Activated CD8-positive, alpha-beta memory T cell treated with anti-CD3 and anti-CD28 coated beads, Interleukin-2, amount 10 ng/mL, durations not matched to agents 7 days and 5 days (primary cell): ENCODE results near the gene GNPNAT1. TPM values are rescaled to one million over a fixed set of nuclear protein-coding genes. Genes with fewer than 3 reads are reported as not detected.
A peak's percentile ranks its signal among the peaks of the same experiment; 100 is the strongest.
"Not testable (repeated sequence)": the region's sequence is repeated elsewhere in the genome, so short reads cannot be mapped to it uniquely, and the experiment has no call there.

Experiments
- ATAC-seq: fragments of 150-1000 bp; cut with Tn5 transposase; one replicate; pipeline ENCODE4 v1.10.0; 2021; ENCODE audit warnings: moderate library complexity
- CTCF ChIA-PET: fragments of 350-600 bp; sonication (Branson Sonifier 250); formaldehyde crosslinking; loops from one replicate; lab custom pipeline; 2021; ENCODE audit warnings: antibody characterized with exemption; lab: Charles Lee
- DNase-seq: peaks from one replicate; pipeline ENCODE4 v3.0.0-alpha.2; 2020
- H3K27ac Mint-ChIP-seq: one replicate; pipeline ENCODE4 v1.8.0; 2021; ENCODE audit warnings: mild to moderate bottlenecking, mixed read lengths
- H3K27me3 Mint-ChIP-seq: one replicate; pipeline ENCODE4 v1.8.0; 2021; ENCODE audit warnings: mixed read lengths
- H3K36me3 Mint-ChIP-seq: one replicate; pipeline ENCODE4 v1.8.0; 2021; ENCODE audit warnings: mild to moderate bottlenecking, mixed read lengths
- H3K4me1 Mint-ChIP-seq: one replicate; pipeline ENCODE4 v1.8.0; 2021; ENCODE audit warnings: mixed read lengths
- H3K4me3 Mint-ChIP-seq: one replicate; pipeline ENCODE4 v1.8.0; 2021; ENCODE audit warnings: mild to moderate bottlenecking, moderate library complexity, mixed read lengths
- H3K9me3 Mint-ChIP-seq: one replicate; pipeline ENCODE4 v1.8.0; 2022; ENCODE audit warnings: low read depth, mixed read lengths
- total RNA-seq, 2 experiments: library from RNA; stranded (reverse); gene quantifications; one replicate each; pipeline ENCODE4 v1.2.3, GENCODE V29; 2021

GNPNAT1 gene
- total RNA-seq, 2 experiments from 2014 or later = 11.9 to 13.7 TPM

GRCh38 chr14:52780893-52781292, 10.5 kb downstream of the GNPNAT1 start:
- CTCF ChIA-PET = interaction anchor here (0.5 kb wide), 1 partner anchor 1471 kb away, joined by 3 read pairs; no protein-coding TSS in a partner anchor
- no peak overlapping the region for H3K27ac Mint-ChIP-seq
- no peaks in the 10 kb centered on the region for H3K4me1 Mint-ChIP-seq

DNA sequence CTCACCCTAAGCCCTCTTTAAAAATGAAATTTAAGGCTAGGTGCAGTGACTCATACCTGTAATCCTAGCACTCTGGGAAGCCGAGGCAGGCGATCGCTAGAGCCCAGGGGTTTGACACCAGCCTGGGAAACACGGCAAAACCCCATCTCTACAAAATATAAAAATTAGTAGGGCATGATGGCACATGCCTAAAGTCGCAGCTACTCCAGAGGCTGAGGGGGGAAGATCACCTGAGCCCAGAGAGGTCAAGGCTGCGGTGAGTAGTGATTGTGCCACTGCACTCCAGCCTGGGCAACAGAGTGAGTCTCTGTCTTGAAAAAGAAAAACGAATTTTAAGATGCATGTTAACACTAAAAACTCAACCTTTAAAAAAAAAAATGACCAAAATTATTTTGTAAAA, 12.7 kb downstream of the GNPNAT1 start:
- Mint-ChIP-seq H3K4me1 (no peaks in the 10 kb centered on the region), H3K27me3 (no peaks in the 10 kb centered on the region), H3K27ac (no peak overlapping the region), H3K9me3 (no peaks in the 10 kb centered on the region), H3K4me3 (no peak overlapping the region), H3K36me3 (peaks cover 5% of the 10 kb centered on the region)
- no peak for ATAC-seq
- CTCF ChIA-PET = no interaction called here
- DNase-seq = no peak

More at GRCh38 chr14:52780893-52781292, 10.5 kb downstream of the GNPNAT1 start:
- no peak overlapping the region for H3K4me3 Mint-ChIP-seq
- peaks cover 4% of the 10 kb centered on the region for H3K36me3 Mint-ChIP-seq
- ATAC-seq (no peak), DNase-seq (no peak)
- H3K27me3 Mint-ChIP-seq = no peaks in the 10 kb centered on the region
- H3K9me3 Mint-ChIP-seq = no peaks in the 10 kb centered on the region

GRCh38 chr14:52776816-52777215, 14.6 kb downstream of the GNPNAT1 start:
- peaks cover 12% of the 10 kb centered on the region for H3K36me3 Mint-ChIP-seq
- no peak overlapping the region for H3K27ac Mint-ChIP-seq
- H3K4me1 Mint-ChIP-seq = no peaks in the 10 kb centered on the region
- H3K4me3 Mint-ChIP-seq = no peak overlapping the region
- no peaks in the 10 kb centered on the region for H3K27me3 Mint-ChIP-seq
- ATAC-seq (no peak), DNase-seq (no peak)
- H3K9me3 Mint-ChIP-seq = no peaks in the 10 kb centered on the region
- CTCF ChIA-PET = interaction anchor here (0.7 kb wide), 1 partner anchor 92 kb away, joined by 3 read pairs; no protein-coding TSS in a partner anchor

DNA sequence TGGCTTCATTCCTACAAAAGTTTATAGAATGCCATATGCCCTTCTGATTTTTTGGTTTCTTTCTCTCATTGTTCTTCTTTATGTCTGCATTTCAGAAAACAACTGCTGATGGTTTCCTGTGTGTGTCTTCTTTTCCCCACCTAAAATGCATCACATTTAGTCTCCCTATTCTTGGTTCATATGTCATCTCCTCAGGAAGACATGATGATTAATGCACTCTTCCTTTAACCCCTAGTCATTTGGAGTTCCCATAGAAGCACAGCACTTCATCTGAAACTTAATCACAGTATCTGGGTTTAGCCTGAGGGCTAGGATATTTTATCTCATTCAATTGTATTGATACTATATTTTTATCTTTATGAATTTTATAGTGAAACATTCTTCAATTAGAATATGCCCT, 21.5 kb downstream of the GNPNAT1 start:
- Mint-ChIP-seq H3K4me1 (peaks cover 17% of the 10 kb centered on the region), H3K27ac (no peak overlapping the region), H3K4me3 (no peak overlapping the region)

DNA sequence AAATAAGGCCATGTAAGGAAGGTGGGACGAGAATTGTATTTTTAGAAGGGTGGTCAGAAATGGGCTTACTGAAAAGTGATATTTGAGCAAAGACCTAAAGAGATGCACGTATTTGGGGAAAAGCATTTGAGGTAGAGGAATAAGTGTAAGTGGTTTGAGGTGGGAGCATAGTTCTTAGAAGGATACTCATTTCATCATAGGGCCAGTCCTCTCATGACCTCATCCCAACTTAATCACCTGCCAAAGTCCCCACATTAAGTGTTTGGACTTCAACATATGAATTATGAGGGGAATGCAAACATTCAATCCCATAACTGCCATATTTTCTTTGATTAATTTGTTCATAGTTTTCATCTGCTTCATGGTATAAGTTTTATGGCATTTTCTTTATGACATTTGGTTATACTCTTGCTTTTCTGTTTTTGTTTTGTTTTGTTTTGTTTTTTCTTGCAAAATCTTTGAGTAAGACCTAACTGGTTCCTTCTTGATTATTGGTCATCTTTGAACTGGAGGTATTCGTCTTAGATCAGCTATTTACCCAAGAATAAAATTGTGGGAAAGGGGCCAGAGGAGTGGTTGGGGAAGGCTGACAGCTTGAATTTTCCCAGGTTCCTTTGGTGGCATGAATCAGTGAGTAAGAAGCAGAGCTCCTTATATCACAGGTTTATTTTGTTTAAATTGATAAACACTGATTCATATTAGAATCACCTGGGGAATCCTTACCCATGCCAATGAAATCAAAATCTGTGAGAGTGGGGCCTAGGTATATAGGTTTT, 24.2 kb downstream of the GNPNAT1 start:
- H3K36me3 Mint-ChIP-seq = peaks cover 41% of the 10 kb centered on the region
- H3K4me3 Mint-ChIP-seq = no peak overlapping the region
- ATAC-seq (no peak), DNase-seq (no peak)
- no peaks in the 10 kb centered on the region for H3K9me3 Mint-ChIP-seq
- H3K27ac Mint-ChIP-seq = no peak overlapping the region
- CTCF ChIA-PET = interaction anchor here (1.5 kb wide), 1 partner anchor 8 kb away, joined by 6 read pairs; no protein-coding TSS in a partner anchor
- no peaks in the 10 kb centered on the region for H3K27me3 Mint-ChIP-seq
- H3K4me1 Mint-ChIP-seq = peaks cover 33% of the 10 kb centered on the region

More for the DNA sequence above, 21.5 kb downstream of the GNPNAT1 start:
- Mint-ChIP-seq H3K27me3 (no peaks in the 10 kb centered on the region), H3K9me3 (no peaks in the 10 kb centered on the region), H3K36me3 (peaks cover 39% of the 10 kb centered on the region)
- CTCF ChIA-PET = no interaction called here
- ATAC-seq (no peak), DNase-seq (no peak)

GRCh38 chr14:52762923-52763322, 28.5 kb downstream of the GNPNAT1 start:
- Mint-ChIP-seq H3K4me1 (peaks cover 24% of the 10 kb centered on the region), H3K36me3 (peaks cover 31% of the 10 kb centered on the region), H3K27ac (peak overlapping the region; percentile 50)
- CTCF ChIA-PET = interaction anchor here (0.7 kb wide), 2 partner anchors 29 to 57 kb away, joined by 4 to 5 read pairs; no protein-coding TSS in a partner anchor
- not testable (repeated sequence) for ATAC-seq, DNase-seq, H3K9me3 Mint-ChIP-seq, H3K4me3 Mint-ChIP-seq, H3K27me3 Mint-ChIP-seq

DNA sequence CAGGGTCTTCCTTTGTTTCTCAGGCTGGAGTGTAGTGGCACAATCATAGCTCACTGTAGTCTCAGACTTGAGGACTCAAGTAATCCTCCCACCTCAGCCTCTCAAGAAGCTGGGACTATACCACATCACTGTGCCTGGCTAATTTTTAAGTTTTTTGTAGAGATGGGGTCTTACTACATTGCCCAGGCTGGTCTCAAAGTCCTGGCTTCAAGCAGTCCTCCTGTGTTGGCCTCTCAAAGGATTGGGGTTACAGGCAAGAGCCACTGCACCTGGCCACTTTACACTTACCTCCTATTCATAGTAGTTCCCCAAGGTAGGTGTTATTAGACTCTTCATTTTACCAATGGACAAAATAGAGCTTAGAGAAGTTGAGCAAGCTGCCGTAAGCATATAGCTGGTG, 32.3 kb downstream of the GNPNAT1 start:
- Mint-ChIP-seq H3K27me3 (no peaks in the 10 kb centered on the region), H3K9me3 (no peaks in the 10 kb centered on the region), H3K4me1 (peaks cover 14% of the 10 kb centered on the region), H3K36me3 (peaks cover 16% of the 10 kb centered on the region), H3K27ac (no peak overlapping the region), H3K4me3 (no peak overlapping the region)
- CTCF ChIA-PET = interaction anchor here (1.3 to 2.0 kb wide), 2 partner anchors 9 to 17 kb away, joined by 4 to 6 read pairs; no protein-coding TSS in a partner anchor
- DNase-seq = no peak
- no peak for ATAC-seq

- DNase-seq (no peak), ATAC-seq (no peak)
- H3K4me1 Mint-ChIP-seq = no peaks in the 10 kb centered on the region
- CTCF ChIA-PET = no interaction called here
- no peaks in the 10 kb centered on the region for H3K27me3 Mint-ChIP-seq
- H3K27ac Mint-ChIP-seq = no peak overlapping the region
- H3K9me3 Mint-ChIP-seq = no peaks in the 10 kb centered on the region
- peaks cover 7% of the 10 kb centered on the region for H3K36me3 Mint-ChIP-seq
- no peak overlapping the region for H3K4me3 Mint-ChIP-seq
Observed at GRCh38 chr14:52755607-52756316, 35.6 kb downstream of the GNPNAT1 start.

- H3K4me3 Mint-ChIP-seq = no peak overlapping the region
- H3K27me3 Mint-ChIP-seq = no peaks in the 10 kb centered on the region
- no peak overlapping the region for H3K27ac Mint-ChIP-seq
- ATAC-seq (no peak), DNase-seq (no peak)
- H3K9me3 Mint-ChIP-seq = no peaks in the 10 kb centered on the region
- CTCF ChIA-PET = no interaction called here
- H3K4me1 Mint-ChIP-seq = peaks cover 9% of the 10 kb centered on the region
- peaks cover 39% of the 10 kb centered on the region for H3K36me3 Mint-ChIP-seq
Observed at GRCh38 chr14:52748647-52749292, 42.6 kb downstream of the GNPNAT1 start.

DNA sequence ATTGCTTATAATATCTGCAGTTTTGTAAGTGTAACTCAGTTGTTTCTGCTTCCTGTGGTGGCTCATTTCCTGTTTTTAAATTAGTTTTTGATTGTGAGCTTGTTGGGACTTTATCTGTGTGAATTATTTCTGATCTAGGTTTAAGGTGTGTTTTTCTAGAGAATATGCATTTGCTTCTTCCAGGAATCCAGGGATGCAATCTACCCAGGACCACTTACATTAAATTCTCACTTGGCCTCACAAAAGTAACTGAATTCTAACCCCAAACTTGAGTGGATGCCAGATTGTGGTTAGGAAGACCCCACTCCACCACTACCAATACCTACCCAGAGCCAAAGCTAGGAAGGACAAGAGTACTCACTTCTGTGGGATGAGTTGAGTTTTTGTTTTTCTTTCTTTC, 49.5 kb downstream of the GNPNAT1 start:
- Mint-ChIP-seq H3K36me3 (peaks cover 30% of the 10 kb centered on the region), H3K9me3 (no peaks in the 10 kb centered on the region), H3K4me1 (peaks cover 44% of the 10 kb centered on the region), H3K4me3 (peak overlapping the region; percentile 71), H3K27me3 (no peaks in the 10 kb centered on the region), H3K27ac (peak overlapping the region; percentile 95)
- DNase-seq = no peak
- CTCF ChIA-PET = interaction anchor here (1.0 to 3.3 kb wide), 5 partner anchors 10 to 177 kb away, joined by 3 to 15 read pairs (median 4); partner anchors contain the start of gene STYX
- ATAC-seq = peak; percentile 52

DNA sequence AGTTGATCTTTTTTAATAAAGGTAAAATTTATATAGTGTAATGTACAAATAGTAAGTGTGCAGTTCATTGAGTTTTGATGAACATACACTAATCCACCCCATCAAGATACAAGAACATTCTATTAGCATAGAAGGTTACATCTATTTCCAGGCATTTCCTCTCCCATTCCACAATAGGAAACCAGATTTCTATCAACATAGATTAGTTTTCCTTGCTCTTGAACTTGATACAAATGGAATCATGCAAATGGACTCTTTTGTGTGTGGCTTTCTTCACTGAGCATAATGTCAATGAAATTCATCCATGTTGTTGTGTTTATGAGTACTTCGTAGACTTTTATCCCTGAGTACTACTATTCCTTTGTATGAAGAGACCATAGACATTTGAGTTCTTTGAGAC, 50.7 kb downstream of the GNPNAT1 start:
- no peak for ATAC-seq

DNA sequence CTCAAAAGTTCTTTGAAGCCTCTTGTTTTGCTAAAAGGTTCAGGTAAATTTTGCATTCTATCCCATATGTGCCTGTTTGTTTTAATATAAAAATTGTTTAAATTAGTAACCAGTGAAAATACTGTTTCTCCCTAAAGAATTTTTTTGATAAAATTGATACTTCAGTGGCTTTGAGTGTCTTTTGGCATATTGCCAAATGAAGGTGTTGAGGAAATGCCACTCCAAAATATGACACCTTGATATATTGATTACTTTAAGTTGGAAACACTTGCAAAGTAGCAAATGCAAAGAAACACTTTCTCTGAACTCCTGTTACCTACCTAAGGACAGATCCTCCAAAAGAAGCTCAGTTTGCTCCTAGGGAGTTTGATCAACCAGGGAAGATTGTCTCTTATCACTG, 53.0 kb downstream of the GNPNAT1 start:
- H3K36me3 Mint-ChIP-seq = peaks cover 28% of the 10 kb centered on the region
- no peaks in the 10 kb centered on the region for H3K9me3 Mint-ChIP-seq
- DNase-seq (no peak), ATAC-seq (no peak)
- CTCF ChIA-PET = interaction anchor here (0.6 to 1.2 kb wide), 3 partner anchors 21 to 91 kb away, joined by 3 to 4 read pairs (median 4); no protein-coding TSS in a partner anchor
- H3K27me3 Mint-ChIP-seq = no peaks in the 10 kb centered on the region
- H3K4me1 Mint-ChIP-seq = peaks cover 50% of the 10 kb centered on the region
- peak overlapping the region; percentile 59 for H3K27ac Mint-ChIP-seq
- no peak overlapping the region for H3K4me3 Mint-ChIP-seq

More for the DNA sequence above, 50.7 kb downstream of the GNPNAT1 start:
- CTCF ChIA-PET = interaction anchor here (3.3 kb wide), 1 partner anchor 12 kb away, joined by 15 read pairs; the partner anchor contains the start of gene STYX
- no peak for DNase-seq
- H3K4me3 Mint-ChIP-seq = no peak overlapping the region
- no peaks in the 10 kb centered on the region for H3K27me3 Mint-ChIP-seq
- H3K36me3 Mint-ChIP-seq = peaks cover 27% of the 10 kb centered on the region
- H3K4me1 Mint-ChIP-seq = peaks cover 50% of the 10 kb centered on the region
- H3K9me3 Mint-ChIP-seq = no peaks in the 10 kb centered on the region
- no peak overlapping the region for H3K27ac Mint-ChIP-seq
